GM21515 (cell line): Measurements from ENCODE around the gene OR52A1.

Experiments
- ATAC-seq: cut with Tn5 transposase; IDR thresholded peaks from one replicate; pipeline ENCODE4 v1.9.1; 2021; ENCODE audit not compliant: unreplicated experiment

Gene OR52A1

DNA sequence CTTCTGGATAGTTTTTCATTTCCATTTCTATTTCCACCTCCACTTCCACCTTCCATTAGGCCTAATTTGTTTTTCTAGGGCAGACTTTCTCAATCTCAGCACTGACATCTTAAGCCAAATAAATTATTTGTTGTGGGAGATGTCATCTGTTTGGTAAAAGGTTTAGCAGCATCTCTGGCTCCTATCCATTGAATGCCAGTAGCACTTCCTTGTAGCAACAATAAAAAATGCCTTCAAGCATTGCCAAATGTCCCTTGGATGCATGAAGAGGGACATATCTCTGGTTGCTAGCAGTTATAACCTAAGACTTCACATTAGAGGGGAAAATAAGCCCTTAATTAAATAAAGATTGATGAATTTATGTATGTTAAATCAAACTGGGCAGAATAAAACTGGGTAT is 18.3 kb downstream of the OR52A1 start:
- no peak for ATAC-seq

DNA sequence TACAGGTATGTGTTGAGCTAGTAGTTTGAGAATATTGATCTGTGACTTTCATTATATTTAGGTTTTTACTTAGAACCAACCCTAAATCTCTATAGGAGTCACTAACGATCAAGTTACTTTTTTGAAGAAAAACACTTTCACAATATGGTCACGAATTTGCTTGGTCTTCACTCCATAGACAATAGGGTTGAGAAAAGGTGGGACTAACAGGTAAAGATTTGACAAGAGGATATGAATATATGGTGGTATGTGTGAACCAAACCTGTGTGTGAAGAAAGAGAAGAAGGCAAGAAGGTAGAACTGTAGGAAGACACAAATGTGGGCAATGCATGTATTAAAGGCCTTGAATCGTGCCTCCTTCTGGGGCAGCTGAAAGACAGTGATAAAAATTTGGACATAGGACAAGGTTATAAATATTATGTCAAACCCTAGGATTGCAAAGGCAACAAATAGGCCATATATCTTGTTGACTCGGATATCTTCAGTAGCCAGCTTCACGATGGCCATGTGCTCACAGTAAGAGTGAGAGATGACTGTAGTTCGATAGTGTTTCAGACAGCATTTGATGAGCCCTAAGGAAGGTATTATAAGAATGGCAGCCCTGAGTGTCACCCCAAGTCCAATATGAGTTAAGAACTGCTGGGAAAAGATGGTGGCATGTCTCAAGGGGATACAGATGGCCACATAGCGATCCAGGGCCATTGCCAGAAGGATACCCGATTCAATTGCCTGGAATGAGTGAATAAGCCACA is 22.8 kb downstream of the OR52A1 start:
- no peak for ATAC-seq

DNA sequence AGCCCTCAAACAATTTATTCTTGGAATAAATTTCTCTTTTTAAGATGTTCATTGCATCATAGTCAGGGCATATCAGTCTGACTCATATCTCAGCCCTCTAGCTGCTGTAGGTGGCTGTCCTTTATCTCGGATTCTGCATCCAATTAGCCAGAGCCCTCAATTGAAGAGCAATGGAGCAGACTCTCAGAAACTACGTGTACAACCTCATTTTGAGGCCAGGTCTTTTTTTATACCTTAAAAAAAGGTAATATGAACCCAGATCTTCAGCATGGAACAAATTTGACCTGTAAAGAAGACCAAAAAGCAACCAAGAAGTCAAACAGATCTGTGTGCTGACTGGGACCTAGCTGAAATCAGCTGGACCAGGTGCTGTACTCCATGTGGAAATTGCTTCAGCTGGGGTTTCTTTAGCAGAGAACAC is 25.1 kb downstream of the OR52A1 start:
- ATAC-seq, result no peak

DNA sequence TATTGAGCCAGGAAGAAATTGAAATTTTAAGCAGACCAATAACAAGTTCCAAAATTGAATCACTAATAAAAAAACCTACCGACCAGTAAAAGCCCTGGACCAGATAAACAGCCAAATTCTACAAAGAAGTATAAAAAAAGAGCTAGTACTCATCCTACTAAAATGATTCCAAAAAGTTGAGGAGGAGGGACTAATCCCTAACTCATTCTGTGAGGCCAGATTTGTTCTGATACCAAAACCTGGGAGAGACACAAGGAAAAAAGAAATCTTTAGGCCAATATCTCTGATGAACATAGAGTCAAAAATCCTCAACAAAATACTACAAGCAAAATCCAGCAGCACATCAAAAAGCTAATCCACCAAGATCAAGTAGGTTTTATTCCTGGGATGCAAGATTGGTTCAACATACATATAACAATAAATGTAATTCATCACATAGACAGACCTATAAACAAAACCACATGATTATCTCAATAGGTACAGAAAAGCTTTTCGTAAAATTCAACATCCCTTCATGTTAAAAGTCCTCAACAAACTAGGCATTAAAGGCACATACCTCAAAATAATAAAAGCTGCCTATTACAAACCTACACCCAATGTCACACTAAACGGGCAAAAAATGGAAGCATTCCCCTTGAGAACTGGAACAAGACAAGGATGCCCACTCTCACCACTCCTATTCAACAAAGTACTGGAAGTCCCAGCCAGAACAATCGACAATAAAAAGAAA is 29.5 kb downstream of the OR52A1 start:
- ATAC-seq, result no peak

DNA sequence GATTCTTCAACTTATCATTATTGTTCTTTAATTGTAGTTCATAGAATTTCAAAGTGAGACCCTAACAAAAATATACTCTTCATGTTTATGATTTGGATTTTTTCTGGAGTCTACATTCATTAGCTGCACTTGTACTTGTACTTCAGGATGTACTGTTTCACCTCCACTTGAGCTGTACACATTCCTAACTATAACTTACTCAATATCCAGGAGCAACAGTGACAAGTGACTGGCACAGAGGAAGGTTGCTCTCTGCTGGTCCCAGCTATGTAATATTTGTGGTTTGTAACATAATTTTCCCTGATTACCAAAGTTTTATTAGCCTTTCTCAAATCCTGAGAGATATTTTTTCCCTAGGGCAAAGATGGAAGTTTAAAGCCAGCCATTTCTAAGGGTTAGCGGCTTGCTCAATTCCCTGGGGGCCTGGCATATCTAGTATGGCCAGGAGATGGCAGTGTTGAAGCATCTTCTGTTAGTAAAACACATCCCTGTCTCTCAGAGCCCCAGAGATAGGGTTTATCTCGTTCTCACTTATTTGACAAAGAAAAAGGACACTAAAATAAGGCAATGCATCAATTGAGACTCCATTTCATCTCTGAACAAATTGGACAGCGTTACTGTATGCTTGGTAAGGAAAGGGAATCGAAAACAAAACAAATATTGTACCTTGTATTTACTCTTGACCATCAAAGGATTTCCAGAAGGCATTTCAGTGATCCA is 30.6 kb downstream of the OR52A1 start:
- ATAC-seq, result peak; percentile 96

DNA sequence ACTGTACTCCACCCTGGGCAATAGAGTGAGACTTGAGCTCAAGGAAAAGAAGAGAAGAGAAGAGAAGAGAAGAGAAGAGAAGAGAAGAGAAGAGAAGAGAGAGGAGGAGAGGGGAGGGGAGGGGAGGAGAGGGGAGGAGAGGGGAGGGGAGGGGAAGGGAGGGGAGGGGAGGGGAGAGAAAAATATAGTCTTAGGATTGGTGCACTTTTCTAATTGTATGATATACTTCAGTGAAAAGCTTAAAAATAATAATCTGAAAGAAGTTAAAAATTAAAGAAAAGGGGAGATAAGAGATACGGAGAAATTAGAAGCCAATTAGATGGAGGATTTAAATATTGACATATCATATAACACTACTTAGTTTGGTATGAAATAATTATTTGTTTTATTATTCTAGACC is 35.7 kb downstream of the OR52A1 start:
- no peak for ATAC-seq

DNA sequence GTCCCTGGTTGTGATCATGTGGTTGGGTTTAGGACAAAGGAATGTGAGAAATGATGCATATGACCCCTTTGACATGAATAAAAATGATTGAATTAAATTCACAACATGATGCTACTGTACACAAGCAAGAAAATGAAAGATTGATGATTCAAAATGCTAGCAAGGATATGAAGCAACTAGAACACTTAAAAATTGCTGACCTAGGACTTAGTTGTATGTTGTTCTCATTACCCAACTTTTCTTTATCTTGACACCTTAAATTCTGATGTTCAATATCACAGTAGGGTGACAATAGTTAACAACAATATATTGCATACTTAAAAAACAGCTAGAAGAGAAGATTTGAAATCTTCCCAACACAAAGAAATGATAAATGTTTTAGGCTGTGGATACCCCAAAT is 37.0 kb downstream of the OR52A1 start:
- no peak for ATAC-seq

DNA sequence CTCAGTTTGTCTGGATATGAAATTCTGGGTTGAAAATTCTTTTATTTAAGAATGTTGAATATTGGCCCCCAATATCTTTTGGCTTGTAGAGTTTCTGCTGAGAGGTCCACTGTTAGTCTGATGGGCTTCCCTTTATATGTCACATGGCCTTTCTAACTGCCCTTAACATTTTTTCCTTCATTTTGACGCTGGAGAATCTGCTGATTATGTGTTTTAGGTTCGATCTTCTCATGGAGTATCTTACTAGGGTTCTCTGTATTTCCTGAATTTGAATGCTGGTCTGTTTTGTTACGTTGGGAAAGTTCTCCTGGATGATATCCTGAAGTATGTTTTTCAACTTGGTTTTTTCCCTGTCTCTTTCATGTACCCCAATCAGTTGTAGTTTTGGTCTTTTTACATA is 39.2 kb downstream of the OR52A1 start:
- no peak for ATAC-seq

DNA sequence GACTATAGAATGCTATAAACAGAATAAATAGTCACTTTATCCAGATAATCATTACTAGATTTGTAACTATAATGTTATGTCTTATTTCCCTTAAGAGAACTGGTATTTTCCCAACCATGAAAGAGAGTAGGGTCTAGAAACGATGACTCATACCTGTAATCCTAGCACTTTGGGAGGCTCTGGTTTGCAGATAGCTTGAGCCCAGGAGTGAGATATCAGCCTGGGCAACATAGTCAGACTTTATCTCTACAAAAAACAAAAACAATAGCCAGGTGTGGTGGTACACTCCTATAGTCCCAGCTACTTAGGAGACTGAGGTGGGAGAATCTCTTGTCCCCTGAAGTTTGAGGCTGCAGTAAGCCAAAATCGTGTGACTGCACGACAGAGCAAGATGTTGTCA is 47.3 kb downstream of the OR52A1 start:
- no peak for ATAC-seq

DNA sequence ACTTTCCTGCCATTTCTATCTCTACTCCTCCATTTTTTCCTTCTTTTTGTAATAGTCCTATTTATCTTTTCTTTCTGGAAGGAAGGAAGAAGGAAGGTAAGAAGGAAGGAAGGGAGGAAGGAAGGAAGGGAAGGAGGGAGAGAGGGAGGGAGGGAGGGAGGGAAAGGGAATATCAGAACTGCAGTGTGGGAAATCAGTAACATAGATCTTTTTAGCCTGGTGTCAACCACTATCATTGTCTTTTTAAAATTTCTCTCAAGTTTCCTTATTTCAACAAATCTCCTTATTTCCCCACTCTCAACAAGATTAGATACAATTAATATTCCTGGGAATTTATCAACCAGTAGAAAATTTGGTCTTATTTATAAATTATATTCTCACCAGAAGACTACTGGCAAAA is 51.5 kb downstream of the OR52A1 start:
- no peak for ATAC-seq

DNA sequence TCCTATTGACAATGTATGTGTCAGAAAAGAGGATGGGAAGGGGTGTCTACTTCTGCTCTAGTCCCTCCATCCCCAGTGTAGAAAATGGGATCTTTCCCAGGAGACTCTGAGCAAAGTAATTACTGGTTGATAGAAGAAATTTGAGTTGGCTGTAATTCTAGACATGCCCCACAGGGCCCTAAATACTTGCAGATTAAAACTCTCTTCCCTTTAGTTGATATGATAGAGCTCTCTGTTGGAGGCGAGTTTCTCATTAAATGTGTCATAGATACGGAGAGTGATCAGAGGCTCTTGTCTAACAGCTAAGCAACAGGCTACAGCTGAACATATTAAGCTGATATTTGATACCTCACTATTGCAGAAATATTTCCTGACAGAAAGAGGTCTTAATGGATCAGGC is 52.3 kb downstream of the OR52A1 start:
- no peak for ATAC-seq

DNA sequence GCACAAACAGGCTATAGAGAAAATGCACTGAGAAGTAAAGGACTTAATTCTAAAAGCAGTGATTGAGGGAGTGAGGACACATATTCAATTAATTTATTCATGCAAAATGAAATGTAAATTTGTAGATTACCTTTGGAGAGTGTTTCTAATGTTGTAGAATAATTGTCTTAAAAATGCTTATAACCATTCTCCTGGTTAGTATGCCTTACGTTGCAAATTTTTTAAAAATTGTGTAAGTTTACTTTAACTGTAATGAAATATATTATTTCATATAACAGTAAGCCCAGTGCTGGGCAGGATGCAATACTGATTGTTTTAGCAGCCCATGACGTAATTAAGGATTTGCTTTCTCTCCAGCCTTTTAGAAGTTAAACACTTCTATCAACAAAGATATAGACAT is 58.5 kb downstream of the OR52A1 start:
- no peak for ATAC-seq
